ENCODE data around the gene TMEM45A. TPM values are rescaled to one million over a fixed set of nuclear protein-coding genes. Genes with fewer than 3 reads are reported as not detected.

Gene TMEM45A
- polyA plus RNA-seq, 1 donor from 2014 or later = 2.4 TPM

DNA sequence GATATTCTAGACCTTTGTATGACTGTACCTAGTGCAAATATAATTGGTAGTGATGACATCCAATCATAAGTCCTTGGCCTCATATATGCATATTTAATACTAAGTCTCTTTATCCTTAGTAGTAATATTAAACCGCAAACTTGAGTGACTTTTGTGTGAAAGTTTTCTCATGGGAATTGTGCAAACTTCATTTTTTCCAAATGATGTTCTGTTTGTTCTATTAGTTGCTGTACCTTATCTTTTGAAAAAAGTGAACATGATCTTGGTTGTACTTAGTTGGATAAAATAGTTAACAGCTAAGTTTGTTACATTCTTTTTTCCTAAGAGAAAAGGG lies 43.2 kb downstream of the TMEM45A start:
- no peak overlapping the region for H3K9ac ChIP-seq (ENCODE audit: low read length)
- H4K20me1 ChIP-seq (ENCODE audit: insufficient read depth) = no peaks in the 10 kb centered on the region
- no peak overlapping the region for H3K4me2 ChIP-seq (ENCODE audit: low read length)
- H3K36me3 ChIP-seq (ENCODE audit: insufficient read depth, low read length) = no peaks in the 10 kb centered on the region
- H3K27me3 ChIP-seq (ENCODE audit: insufficient read depth, low read depth, low read length) = no peaks in the 10 kb centered on the region
- H3K27ac ChIP-seq (ENCODE audit: low read length) = no peak overlapping the region
- no peaks in the 10 kb centered on the region for H3K9me2 ChIP-seq (ENCODE audit: insufficient read depth, low read length)
- no peak overlapping the region for H3K4me3 ChIP-seq (ENCODE audit: low read length)
- no peak overlapping the region for H2AFZ ChIP-seq (ENCODE audit: low read depth, low read length)
- H3K79me2 ChIP-seq (replicated peaks; ENCODE audit: insufficient read depth, low read length) = no peaks in the 10 kb centered on the region
- no peaks in the 10 kb centered on the region for H3K9me3 ChIP-seq (ENCODE audit: low read length)
- no peak for TF ChIP-seq EP300 (conservative IDR thresholded peaks at IDR 0.05; ENCODE audit: poor library complexity, severe bottlenecking)
- TF ChIP-seq, protein P1, sequence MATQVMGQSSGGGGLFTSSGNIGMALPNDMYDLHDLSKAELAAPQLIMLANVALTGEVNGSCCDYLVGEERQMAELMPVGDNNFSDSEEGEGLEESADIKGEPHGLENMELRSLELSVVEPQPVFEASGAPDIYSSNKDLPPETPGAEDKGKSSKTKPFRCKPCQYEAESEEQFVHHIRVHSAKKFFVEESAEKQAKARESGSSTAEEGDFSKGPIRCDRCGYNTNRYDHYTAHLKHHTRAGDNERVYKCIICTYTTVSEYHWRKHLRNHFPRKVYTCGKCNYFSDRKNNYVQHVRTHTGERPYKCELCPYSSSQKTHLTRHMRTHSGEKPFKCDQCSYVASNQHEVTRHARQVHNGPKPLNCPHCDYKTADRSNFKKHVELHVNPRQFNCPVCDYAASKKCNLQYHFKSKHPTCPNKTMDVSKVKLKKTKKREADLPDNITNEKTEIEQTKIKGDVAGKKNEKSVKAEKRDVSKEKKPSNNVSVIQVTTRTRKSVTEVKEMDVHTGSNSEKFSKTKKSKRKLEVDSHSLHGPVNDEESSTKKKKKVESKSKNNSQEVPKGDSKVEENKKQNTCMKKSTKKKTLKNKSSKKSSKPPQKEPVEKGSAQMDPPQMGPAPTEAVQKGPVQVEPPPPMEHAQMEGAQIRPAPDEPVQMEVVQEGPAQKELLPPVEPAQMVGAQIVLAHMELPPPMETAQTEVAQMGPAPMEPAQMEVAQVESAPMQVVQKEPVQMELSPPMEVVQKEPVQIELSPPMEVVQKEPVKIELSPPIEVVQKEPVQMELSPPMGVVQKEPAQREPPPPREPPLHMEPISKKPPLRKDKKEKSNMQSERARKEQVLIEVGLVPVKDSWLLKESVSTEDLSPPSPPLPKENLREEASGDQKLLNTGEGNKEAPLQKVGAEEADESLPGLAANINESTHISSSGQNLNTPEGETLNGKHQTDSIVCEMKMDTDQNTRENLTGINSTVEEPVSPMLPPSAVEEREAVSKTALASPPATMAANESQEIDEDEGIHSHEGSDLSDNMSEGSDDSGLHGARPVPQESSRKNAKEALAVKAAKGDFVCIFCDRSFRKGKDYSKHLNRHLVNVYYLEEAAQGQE (IDR thresholded peaks at IDR 0.05; ENCODE audit: borderline replicate concordance) = no peak
- no peak for TF ChIP-seq MXI1 (conservative IDR thresholded peaks at IDR 0.05; ENCODE audit: poor library complexity, severe bottlenecking)
- TF ChIP-seq POLR2AphosphoS5 (IDR thresholded peaks at IDR 0.05) = no peak
- TF ChIP-seq RAD21 (conservative IDR thresholded peaks at IDR 0.05) = no peak
- H3F3A ChIP-seq (ENCODE audit: insufficient read depth, low read length, poor library complexity, severe bottlenecking) = no peaks in the 10 kb centered on the region

DNA sequence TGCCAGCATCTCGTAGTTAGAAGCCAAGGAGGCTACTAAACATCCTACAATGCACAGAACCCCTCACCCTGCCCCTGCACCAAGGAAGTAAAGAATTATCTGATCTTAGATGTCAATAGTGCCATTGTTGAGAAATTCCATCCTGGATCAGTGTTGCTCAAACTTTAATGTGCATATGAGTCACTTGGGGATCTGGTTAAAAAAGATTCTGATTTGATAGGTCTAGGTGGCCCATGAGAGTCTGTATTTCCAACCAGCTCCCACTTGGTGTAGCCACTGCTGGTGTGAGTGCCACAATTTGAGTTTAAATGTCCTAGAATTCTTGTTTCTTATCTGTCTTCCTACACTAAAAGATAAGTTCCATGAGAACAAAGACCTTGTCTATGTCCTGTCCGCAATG lies 43.7 kb downstream of the TMEM45A start:
- no peak overlapping the region for H3K27ac ChIP-seq (ENCODE audit: low read length)
- H3K9me3 ChIP-seq (ENCODE audit: low read length) = no peaks in the 10 kb centered on the region
- no peaks in the 10 kb centered on the region for H3K27me3 ChIP-seq (ENCODE audit: insufficient read depth, low read depth, low read length)
- H3K9me2 ChIP-seq (ENCODE audit: insufficient read depth, low read length) = no peaks in the 10 kb centered on the region
- no peaks in the 10 kb centered on the region for H3F3A ChIP-seq (ENCODE audit: insufficient read depth, low read length, poor library complexity, severe bottlenecking)
- H3K36me3 ChIP-seq (ENCODE audit: insufficient read depth, low read length) = no peaks in the 10 kb centered on the region
- H3K4me2 ChIP-seq (ENCODE audit: low read length) = no peak overlapping the region
- H4K20me1 ChIP-seq (ENCODE audit: insufficient read depth) = no peaks in the 10 kb centered on the region
- no peak overlapping the region for H2AFZ ChIP-seq (ENCODE audit: low read depth, low read length)
- no peaks in the 10 kb centered on the region for H3K79me2 ChIP-seq (replicated peaks; ENCODE audit: insufficient read depth, low read length)
- no peak overlapping the region for H3K4me3 ChIP-seq (ENCODE audit: low read length)
- no peak for TF ChIP-seq RAD21 (conservative IDR thresholded peaks at IDR 0.05)
- TF ChIP-seq EP300 (conservative IDR thresholded peaks at IDR 0.05; ENCODE audit: poor library complexity, severe bottlenecking) = no peak
- no peak for TF ChIP-seq POLR2AphosphoS5 (IDR thresholded peaks at IDR 0.05)
- TF ChIP-seq TAF1 (IDR thresholded peaks at IDR 0.05; ENCODE audit: low read depth) = no peak
- TF ChIP-seq, protein P1 (IDR thresholded peaks at IDR 0.05; ENCODE audit: borderline replicate concordance) = no peak
- no peak for TF ChIP-seq EZH2 (IDR thresholded peaks at IDR 0.05; ENCODE audit: borderline replicate concordance, insufficient read depth, low read length, poor library complexity, severe bottlenecking)
- no peak for TF ChIP-seq MXI1 (conservative IDR thresholded peaks at IDR 0.05; ENCODE audit: poor library complexity, severe bottlenecking)
- TF ChIP-seq, protein P2, sequence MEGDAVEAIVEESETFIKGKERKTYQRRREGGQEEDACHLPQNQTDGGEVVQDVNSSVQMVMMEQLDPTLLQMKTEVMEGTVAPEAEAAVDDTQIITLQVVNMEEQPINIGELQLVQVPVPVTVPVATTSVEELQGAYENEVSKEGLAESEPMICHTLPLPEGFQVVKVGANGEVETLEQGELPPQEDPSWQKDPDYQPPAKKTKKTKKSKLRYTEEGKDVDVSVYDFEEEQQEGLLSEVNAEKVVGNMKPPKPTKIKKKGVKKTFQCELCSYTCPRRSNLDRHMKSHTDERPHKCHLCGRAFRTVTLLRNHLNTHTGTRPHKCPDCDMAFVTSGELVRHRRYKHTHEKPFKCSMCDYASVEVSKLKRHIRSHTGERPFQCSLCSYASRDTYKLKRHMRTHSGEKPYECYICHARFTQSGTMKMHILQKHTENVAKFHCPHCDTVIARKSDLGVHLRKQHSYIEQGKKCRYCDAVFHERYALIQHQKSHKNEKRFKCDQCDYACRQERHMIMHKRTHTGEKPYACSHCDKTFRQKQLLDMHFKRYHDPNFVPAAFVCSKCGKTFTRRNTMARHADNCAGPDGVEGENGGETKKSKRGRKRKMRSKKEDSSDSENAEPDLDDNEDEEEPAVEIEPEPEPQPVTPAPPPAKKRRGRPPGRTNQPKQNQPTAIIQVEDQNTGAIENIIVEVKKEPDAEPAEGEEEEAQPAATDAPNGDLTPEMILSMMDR (IDR thresholded peaks at IDR 0.05; ENCODE audit: poor library complexity, severe bottlenecking) = no peak
- no peak for TF ChIP-seq SMC3 (conservative IDR thresholded peaks at IDR 0.05; ENCODE audit: poor library complexity)
- no peak overlapping the region for H3K9ac ChIP-seq (ENCODE audit: low read length)

Measured in neural cell (in vitro differentiated cells).